ENCODE data around the gene DPM1. TPM values are rescaled to one million over a fixed set of nuclear protein-coding genes. Genes with fewer than 3 reads are reported as not detected.

The DPM1 gene
- polyA plus RNA-seq, 1 donor from 2014 or later: 137 TPM

GRCh38 chr20:50968289-50968688, 10.0 kb upstream of the DPM1 start:
- Histone ChIP-seq H3K79me2 (replicated peaks; ENCODE audit: insufficient read depth, low read length) (no peaks in the 10 kb centered on the region), H2AFZ (ENCODE audit: low read depth, low read length) (no peak overlapping the region), H3K36me3 (ENCODE audit: insufficient read depth, low read length) (no peaks in the 10 kb centered on the region), H3K9me3 (ENCODE audit: low read length) (no peaks in the 10 kb centered on the region), H3F3A (ENCODE audit: insufficient read depth, low read length, poor library complexity, severe bottlenecking) (no peaks in the 10 kb centered on the region), H3K4me3 (ENCODE audit: low read length) (no peak overlapping the region), H3K9me2 (ENCODE audit: insufficient read depth, low read length) (no peaks in the 10 kb centered on the region), H4K20me1 (ENCODE audit: insufficient read depth) (no peaks in the 10 kb centered on the region), H3K4me2 (ENCODE audit: low read length) (no peak overlapping the region), H3K9ac (ENCODE audit: low read length) (no peak overlapping the region), H3K27ac (ENCODE audit: low read length) (peak overlapping the region; percentile 37), H3K27me3 (ENCODE audit: insufficient read depth, low read depth, low read length) (no peaks in the 10 kb centered on the region)
- TF ChIP-seq REST (IDR thresholded peaks at IDR 0.05; ENCODE audit: borderline replicate concordance) (no peak), EP300 (conservative IDR thresholded peaks at IDR 0.05; ENCODE audit: poor library complexity, severe bottlenecking) (no peak), SMC3 (conservative IDR thresholded peaks at IDR 0.05; ENCODE audit: poor library complexity) (no peak), TAF1 (IDR thresholded peaks at IDR 0.05; ENCODE audit: low read depth) (no peak), POLR2AphosphoS5 (IDR thresholded peaks at IDR 0.05) (no peak), RAD21 (conservative IDR thresholded peaks at IDR 0.05) (no peak), MXI1 (conservative IDR thresholded peaks at IDR 0.05; ENCODE audit: poor library complexity, severe bottlenecking) (no peak), EZH2 (IDR thresholded peaks at IDR 0.05; ENCODE audit: borderline replicate concordance, insufficient read depth, low read length, poor library complexity, severe bottlenecking) (no peak), CTCF (IDR thresholded peaks at IDR 0.05; ENCODE audit: poor library complexity, severe bottlenecking) (no peak)

GRCh38 chr20:50967586-50967985, 9.3 kb upstream of the DPM1 start:
- Histone ChIP-seq H3K4me3 (ENCODE audit: low read length) (no peak overlapping the region), H3K9ac (ENCODE audit: low read length) (peak overlapping the region; percentile 9), H3K9me2 (ENCODE audit: insufficient read depth, low read length) (no peaks in the 10 kb centered on the region), H2AFZ (ENCODE audit: low read depth, low read length) (no peak overlapping the region), H3K27ac (ENCODE audit: low read length) (peak overlapping the region; percentile 37), H3K9me3 (ENCODE audit: low read length) (no peaks in the 10 kb centered on the region), H3K4me2 (ENCODE audit: low read length) (no peak overlapping the region), H3F3A (ENCODE audit: insufficient read depth, low read length, poor library complexity, severe bottlenecking) (no peaks in the 10 kb centered on the region), H3K27me3 (ENCODE audit: insufficient read depth, low read depth, low read length) (no peaks in the 10 kb centered on the region), H3K79me2 (replicated peaks; ENCODE audit: insufficient read depth, low read length) (no peaks in the 10 kb centered on the region), H4K20me1 (ENCODE audit: insufficient read depth) (no peaks in the 10 kb centered on the region), H3K36me3 (ENCODE audit: insufficient read depth, low read length) (no peaks in the 10 kb centered on the region)
- TF ChIP-seq RAD21 (conservative IDR thresholded peaks at IDR 0.05) (no peak), EZH2 (IDR thresholded peaks at IDR 0.05; ENCODE audit: borderline replicate concordance, insufficient read depth, low read length, poor library complexity, severe bottlenecking) (no peak), POLR2AphosphoS5 (IDR thresholded peaks at IDR 0.05) (no peak), REST (IDR thresholded peaks at IDR 0.05; ENCODE audit: borderline replicate concordance) (no peak)
